ENCODE measurements around the gene NOP14.
A peak's percentile ranks its signal among the peaks of the same experiment; 100 is the strongest.
"Not testable (repeated sequence)": the region's sequence is repeated elsewhere in the genome, so short reads cannot be mapped to it uniquely, and the experiment has no call there.

NOP14 gene

DNA sequence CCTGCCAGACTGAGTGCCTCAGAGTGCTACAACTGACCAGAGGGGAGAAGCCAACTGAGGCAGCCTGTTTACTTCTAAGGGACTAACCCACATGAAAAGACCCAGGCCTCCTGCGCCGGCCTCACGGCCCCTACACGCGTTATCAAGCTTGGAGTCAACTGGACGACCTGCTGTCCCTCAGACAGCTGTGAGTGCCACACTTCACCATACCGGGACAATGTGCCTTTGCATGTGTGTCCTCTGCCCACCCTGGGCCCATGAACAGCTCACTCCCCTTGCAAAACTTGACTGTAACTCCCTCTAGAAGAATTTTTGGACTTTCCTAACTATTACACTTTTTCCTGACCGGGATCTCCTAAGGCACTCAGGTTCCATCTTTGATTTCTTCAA lies 1.8 kb downstream of the NOP14 start:
- DNase-seq: peak; percentile 56 to 65

DNA sequence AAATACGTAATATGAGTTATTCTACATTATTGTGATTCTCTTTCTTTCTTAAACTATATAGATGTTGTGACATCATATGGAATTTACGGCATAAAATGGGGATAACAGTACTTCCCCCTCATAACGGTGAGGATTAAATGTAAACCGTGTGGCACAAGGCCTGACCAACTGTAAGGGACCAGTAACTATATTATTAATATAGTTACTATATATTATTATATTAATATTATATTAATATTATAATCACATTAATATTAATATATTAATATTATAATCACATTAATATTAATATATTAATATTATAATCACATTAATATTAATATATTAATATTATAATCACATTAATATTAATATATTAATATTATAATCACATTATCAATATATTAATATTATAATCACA lies 2.8 kb downstream of the NOP14 start:
- DNase-seq: not testable (repeated sequence)

- DNase-seq: no peak
These were observed 4.8 kb downstream of the NOP14 start for GRCh38 chr4:2958446-2958845.

DNA sequence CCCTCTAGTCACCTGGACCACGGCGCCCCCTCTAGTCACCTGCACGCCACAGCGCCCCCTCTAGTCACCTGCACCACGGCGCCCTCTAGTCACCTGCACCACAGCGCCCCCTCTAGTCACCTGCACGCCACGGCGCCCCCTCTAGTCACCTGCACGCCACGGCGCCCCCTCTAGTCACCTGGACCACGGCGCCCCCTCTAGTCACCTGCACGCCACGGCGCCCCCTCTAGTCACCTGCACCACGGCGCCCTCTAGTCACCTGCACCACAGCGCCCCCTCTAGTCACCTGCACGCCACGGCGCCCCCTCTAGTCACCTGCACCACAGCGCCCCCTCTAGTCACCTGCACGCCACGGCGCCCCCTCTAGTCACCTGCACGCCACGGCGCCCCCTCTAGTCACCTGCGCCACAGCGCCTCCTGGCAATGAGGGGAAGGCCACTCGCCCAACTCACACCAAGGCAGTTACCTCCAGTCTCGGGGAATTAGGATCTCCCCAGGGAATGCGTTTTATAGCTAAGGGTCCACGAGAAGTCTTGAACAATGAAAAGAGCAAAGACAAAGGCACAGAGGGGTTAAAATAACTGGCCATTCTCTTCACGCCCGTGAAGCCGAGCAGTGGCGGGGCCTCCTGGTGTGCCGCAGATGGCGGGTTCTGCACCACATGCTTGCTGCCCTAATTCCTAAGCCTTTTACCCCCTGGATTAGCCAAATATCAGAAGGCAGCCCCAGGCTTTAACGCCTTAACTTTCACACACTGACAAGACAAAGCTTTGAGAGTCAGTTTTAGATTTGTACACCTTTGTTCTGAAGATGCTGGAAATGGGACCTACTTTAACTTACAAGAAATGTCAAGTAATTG lies 7.8 kb downstream of the NOP14 start:
- not testable (repeated sequence) for DNase-seq

DNA sequence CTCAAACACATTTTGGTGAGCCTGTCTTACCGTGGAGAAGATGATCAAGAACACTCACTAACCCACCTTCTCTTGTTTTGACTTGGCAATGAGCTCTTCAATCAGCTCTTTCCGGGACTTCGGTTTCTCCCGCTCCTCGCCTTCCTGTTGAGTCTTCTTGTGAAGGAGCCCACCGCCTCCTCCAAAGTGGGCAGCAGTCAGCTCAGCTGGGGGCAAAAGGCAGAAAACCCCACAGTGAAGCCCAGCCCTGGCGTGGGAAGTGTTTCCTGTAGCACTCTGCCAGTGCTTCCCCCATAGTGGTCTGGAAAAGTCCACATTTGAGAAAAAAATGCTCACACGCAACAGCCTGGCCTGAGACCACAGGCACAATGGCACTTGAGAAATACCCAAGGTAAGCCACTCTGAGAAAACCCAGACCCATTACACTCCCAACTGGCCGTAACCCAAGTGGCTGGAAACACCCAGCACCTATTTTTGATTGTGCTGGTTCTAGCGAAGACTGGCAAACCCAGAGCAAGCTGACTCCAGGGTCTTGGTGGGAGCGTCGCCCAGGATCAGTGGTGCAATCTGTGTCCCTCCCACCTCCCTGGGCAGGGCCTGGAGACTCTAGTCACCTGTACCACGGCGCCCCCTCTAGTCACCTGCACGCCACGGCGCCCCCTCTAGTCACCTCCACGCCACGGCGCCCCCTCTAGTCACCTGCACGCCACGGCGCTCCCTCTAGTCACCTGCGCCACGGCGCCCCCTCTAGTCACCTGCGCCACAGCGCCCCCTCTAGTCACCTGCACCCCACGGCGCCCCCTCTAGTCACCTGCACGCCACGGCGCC lies 8.6 kb downstream of the NOP14 start:
- peak; percentile 89 for DNase-seq

DNA sequence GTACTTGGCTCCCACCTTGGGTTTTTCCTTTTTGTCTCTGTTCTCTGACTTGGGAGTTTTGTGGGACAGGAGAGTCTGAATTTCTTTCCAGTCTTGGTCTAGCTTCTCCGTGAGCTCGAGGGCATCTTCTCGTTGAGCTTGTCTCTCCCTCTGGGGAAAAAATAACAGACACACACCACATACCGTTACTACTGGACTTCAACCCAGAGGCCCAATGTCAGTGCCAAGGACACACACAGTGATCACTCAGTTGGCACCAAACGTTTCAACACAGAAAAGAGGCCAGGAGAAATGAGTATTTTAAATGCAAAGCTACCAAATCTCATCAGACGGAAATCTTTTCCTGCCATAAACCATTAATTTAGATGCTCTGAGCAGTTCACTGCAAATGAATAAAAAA lies 9.7 kb downstream of the NOP14 start:
- DNase-seq: no peak

DNA sequence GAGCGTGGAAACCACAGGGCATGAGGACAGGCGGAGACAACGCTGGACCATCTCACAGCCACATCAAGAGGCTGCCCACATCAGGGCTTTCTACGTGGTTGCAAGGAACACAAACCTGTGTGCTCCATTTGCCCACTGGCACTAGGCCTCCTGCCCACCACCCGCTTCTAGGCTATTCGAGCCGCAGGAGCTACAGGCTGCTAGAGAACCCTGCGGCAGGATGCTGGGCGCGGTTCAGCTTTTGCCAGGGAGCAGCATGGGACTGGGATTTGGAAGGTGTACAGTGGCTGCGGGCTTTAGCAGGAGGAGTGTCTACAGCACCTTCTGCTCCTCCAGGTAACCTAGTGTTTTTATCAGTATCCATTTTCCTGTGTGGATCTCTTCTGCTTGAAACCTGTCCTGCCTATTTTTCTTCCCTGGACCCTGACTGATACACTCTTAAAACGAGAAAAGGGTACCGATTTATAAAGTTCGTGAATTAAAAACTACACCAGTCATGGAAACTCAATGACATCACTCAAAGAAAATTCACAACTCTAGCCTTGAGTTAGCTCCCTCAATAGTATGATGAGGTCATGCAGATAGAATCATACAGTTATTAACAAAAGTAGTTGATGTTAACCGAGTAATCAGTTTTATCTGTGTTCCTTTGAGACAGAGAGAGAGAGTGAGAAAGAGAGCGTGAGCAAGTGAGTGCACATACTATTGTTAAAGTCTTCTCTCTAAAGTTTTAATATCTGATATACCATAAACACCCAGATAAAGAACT lies 12.8 kb downstream of the NOP14 start:
- DNase-seq: peak in 1 of 2 experiments; percentile 16

DNA sequence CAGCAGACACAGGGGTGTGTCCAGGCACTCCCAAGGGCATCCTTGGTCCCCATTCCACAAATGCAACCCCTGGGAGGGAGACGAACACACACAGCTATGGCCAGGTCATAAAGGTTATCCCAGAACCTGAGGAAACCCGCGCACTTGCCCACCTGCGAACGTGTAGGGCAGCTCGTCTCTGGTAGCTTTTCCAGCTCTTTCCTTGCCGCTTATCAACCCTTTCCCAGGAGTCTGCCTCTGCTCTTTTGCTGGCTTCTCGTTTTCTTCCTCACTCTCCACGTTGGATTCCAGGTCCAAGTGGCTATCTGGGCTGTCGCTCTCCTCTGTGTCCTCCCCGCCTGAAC lies 13.5 kb downstream of the NOP14 start:
- peak in 1 of 2 experiments; percentile 13 for DNase-seq

DNA sequence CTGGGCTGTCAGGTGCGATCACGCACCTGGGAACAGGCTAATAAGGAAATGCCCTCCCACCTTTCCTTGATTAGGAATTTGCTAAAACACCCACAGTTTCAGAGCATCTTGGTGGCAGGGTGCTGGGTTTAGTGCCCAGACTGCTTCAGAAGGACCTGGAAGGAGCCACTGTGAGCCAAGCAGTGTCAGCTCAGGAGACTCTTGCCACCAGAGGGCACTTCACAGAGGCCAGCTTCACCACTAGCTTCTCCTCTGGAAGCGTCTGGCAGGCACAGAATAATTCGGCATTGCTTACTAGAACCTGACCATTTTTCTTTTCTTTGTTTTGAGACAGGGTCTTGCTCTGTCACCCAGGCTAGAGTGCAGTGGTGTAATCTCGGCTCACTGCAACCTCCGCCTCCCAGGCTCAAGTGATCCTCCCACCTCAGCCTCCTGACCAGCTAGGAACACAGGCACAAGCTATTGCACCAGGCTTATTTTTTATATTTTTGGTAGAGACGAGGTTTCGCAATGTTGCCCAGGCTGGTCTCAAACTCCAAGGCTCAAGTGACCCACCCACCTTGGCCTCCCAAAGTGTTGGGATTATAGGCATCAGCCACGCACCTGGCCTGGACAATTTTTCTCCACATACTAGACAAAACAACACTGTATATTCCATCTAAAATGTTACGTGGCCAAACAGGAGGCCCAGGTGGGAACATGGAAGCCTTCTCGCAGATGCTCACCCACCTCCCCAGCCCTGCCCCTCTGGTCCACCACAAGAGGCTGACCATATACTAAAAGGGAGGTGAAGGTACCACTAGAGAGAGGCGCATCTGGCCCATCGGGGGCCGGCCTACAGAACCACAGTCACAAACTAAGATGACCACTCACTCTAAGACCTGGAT lies 14.1 kb downstream of the NOP14 start:
- DNase-seq: peak; percentile 33 to 46

GRCh38 chr4:2947926-2948325 lies 15.3 kb downstream of the NOP14 start:
- peak in 1 of 2 experiments; percentile 13 for DNase-seq

DNA sequence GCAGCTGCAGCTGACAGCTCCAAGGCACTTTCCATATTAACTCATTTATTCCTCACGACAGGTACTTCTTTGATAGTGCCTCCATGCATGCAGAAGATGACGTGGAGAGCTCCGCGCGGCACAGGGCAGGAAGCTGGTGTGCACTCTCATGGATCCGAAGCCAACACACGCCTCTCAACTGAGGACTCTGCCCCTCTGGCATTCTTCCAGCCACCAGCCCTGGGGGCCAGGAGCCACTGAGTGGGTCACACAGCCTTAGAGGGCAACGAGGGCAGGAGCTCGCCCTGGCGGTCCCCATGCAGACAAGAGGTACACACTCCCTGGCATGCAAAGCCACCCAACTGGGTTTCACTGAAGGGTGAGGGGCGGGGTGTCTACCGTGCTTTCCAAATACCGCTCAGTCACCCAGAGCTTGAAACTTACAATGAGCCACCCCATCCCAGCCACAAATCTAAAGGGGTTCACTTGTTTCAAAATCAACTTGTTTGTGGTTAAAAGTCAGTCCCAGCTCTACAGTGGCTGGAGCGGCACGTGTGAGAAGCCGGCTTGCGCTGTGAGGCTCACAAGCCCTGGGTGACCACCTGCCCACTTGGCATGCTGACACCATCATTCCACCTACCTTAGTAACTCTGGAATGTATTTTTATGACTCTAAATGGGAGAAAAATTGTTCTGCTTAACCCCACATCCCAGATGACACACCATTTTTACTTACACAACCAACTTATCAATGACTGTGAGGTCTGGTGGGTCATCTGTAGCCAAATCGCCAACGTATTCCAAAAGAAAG lies 16.2 kb downstream of the NOP14 start:
- DNase-seq: peak in 1 of 2 experiments; percentile 17

DNA sequence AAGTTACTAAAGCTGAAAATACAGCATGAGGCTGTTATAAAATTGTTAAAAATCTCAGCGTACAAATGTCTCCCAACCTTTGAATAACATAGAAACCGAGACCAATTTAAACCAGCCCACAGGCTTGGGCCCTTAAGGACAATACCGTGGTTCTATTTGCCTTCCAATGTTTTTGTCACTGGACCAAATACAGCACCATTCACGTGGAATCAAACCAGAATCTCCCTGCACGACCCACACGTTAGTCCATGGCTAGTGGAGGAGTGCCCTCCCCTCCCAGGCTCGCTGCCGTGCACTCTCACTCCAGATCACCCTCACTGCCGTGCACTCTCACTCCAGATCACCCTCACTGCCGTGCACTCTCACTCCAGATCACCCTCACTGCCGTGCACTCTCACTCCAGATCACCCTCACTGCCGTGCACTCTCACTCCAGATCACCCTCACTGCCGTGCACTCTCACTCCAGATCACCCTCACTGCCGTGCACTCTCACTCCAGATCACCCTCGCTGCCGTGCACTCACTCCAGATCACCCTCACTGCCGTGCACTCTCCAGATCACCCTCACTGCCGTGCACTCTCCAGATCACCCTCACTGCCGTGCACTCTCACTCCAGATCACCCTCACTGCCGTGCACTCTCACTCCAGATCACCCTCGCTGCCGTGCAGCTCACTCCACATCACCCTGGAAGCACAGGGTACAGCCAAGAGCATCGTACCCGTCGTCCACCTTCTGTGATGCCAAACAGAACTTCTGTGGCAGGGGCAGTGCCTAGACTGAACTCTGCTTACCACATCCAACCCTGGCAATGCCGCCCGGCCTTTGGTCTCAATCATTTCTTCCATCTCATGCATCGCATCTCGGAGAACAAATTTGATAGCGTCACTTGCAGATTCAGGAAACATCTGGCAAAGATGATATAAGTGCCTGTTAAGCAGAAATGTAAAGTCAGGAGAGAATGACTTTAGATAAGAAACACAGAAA lies 17.3 kb downstream of the NOP14 start:
- peak in 1 of 2 experiments; percentile 13 for DNase-seq

GRCh38 chr4:2944586-2945526 lies 18.4 kb downstream of the NOP14 start:
- peak; percentile 16 to 17 for DNase-seq

DNA sequence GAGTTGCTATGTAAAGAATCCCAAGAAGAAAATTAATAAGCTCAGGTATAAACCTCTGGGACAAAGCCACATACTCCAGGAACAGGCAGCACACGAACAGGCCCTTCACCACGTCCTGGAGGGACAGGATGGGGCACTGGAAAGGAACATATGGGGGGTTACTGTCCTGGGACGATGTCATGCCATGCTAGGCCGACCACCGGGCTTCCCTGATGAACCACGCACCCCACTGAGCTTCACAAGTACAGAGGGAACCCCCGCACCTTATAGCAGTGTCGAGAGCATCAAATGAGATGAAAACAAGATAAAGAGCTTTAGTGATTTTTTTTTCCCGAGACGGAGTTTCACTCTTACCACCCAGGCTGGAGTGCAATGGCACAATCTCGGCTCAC lies 19.1 kb downstream of the NOP14 start:
- peak; percentile 18 to 30 for DNase-seq

DNA sequence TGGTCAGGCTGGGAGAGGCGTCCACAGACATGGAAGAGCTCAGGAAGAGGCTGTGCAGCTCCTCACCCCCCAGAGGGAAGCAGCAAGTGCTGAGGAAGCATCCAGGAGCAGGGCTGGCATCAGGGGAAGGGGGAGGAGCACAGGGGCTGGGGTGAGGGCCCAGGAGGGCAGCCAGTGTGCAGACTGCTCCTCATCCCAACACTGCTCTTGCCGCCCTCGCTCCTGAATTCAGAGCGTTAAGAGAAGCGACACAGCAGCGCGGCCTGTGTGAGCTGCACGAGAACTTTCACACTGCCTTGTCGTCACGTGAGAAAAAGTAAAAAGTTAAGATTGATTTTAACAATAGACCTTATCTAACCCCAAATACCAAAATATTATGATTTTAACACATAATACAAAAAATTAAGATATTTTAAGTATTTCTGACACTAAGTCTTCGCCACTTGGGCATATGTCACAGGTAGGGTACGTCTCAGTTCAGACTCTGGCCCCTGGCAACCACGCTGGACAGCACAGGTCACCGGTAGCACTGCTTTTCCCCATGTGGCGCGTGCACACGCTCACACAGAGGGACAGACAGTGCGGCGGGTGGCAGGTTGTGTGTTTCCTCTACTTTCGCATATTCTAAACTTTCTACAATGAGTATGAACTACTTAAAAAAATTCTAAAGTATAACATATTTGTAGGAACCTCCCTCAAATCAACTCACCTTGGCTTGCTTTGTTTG lies 19.7 kb downstream of the NOP14 start:
- DNase-seq: no peak

DNA sequence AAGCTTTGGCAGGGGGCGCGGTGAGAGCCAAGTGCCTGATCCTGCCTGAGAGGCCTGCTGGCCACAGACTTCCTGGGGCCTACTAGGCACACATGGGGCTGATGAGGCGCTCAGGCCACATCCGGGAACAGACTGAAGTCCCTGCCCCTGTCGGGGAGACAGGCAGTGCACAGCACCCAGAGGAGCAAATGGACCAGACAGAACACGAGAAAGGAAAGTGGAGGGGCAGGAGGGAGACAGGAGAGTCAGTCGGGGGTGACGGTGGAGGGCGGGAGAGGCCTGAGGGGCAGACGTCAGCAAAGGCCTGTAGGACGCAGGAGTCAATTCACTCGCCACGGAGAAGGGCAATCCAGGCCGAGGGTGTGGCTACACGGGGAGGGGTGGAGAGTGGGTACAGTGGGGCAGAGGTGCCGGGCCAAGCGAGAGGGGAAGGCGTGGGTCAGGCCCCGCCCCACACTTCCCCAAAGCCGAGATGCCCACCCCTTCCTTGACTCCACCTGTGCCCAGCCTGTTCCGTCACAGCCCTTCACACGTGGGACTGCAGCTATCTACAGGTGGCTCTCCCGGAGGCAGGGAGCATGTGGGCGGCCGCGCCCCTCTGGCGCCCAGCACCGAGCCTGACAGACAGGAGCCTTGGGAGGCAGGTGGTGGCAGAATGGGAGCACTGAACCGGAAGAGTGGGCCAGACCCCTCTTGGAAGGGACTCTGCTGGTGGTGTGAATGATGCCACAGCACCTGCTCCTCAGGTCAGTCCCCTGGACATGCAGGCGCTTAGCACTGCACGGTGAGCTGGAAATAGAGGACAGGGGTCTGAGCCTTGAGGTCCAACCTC lies 20.5 kb downstream of the NOP14 start:
- DNase-seq: peak in 1 of 2 experiments; percentile 36

DNA sequence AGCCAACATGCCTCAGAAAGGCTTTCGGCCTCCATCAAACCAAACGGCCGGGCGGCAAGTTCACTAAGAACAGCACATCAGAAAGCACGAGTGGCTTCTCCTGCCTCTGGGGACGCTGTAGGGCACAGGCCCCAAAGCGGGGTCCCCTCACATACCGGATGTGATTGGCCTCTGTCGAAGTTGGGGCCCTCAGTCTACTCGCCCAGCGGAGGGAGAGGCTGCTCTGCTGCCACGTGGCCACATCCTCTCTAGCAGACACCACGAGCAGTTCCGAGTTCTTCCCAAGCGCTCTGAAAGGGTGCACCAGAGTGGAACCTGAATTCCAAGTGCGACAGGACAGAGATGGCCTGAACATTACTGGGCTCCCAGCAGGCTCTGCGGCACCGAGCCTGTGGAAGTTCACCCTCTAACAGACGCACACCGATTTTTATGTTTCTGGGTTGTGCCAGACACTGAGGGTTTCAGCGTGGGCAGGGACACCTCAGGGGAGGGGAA lies 21.1 kb downstream of the NOP14 start:
- peak; percentile 29 to 43 for DNase-seq
